HG02610 (cell line): ENCODE results near the gene SLC22A2.
"Not testable (repeated sequence)": the region's sequence is repeated elsewhere in the genome, so short reads cannot be mapped to it uniquely, and the experiment has no call there.

Source experiments
- ATAC-seq: cut with Tn5 transposase; IDR thresholded peaks from one replicate; pipeline ENCODE4 v1.9.1; 2021; ENCODE audit warnings: mild to moderate bottlenecking, moderate library complexity; ENCODE audit not compliant: unreplicated experiment

SLC22A2 gene

GRCh38 chr6:160252073-160252813 lies 6.4 kb downstream of the SLC22A2 start:
- ATAC-seq: no peak

- no peak for ATAC-seq
Measured at GRCh38 chr6:160249671-160250070, 8.9 kb downstream of the SLC22A2 start.

- no peak for ATAC-seq
Measured at GRCh38 chr6:160248538-160248937, 10.1 kb downstream of the SLC22A2 start.

- no peak for ATAC-seq
Measured at GRCh38 chr6:160247457-160247883, 11.2 kb downstream of the SLC22A2 start.

GRCh38 chr6:160240691-160241084 lies 17.9 kb downstream of the SLC22A2 start:
- ATAC-seq: no peak

GRCh38 chr6:160239929-160240690 lies 18.5 kb downstream of the SLC22A2 start:
- no peak for ATAC-seq

- no peak for ATAC-seq
Measured at GRCh38 chr6:160238761-160239751, 19.6 kb downstream of the SLC22A2 start.

- ATAC-seq: no peak
Measured at GRCh38 chr6:160238278-160238711, 20.3 kb downstream of the SLC22A2 start.

GRCh38 chr6:160237597-160238275 lies 20.9 kb downstream of the SLC22A2 start:
- not testable (repeated sequence) for ATAC-seq

- not testable (repeated sequence) for ATAC-seq
Measured at GRCh38 chr6:160236235-160236872, 22.3 kb downstream of the SLC22A2 start.

GRCh38 chr6:160233950-160234640 lies 24.5 kb downstream of the SLC22A2 start:
- ATAC-seq: not testable (repeated sequence)

GRCh38 chr6:160227769-160228161 lies 30.9 kb downstream of the SLC22A2 start:
- ATAC-seq: no peak

- no peak for ATAC-seq
Measured at GRCh38 chr6:160227038-160227768, 31.4 kb downstream of the SLC22A2 start.

- peak; percentile 64 for ATAC-seq
Measured at GRCh38 chr6:160226118-160226591, 32.5 kb downstream of the SLC22A2 start.

- no peak for ATAC-seq
Measured at GRCh38 chr6:160224639-160225237, 33.9 kb downstream of the SLC22A2 start.

GRCh38 chr6:160222491-160222890 lies 36.1 kb downstream of the SLC22A2 start:
- no peak for ATAC-seq

GRCh38 chr6:160221918-160222317 lies 36.7 kb downstream of the SLC22A2 start:
- no peak for ATAC-seq

GRCh38 chr6:160221423-160221822 lies 37.2 kb downstream of the SLC22A2 start:
- no peak for ATAC-seq
